NCI-H2196 (cell line): ENCODE results near the gene SEZ6.
A peak's percentile ranks its signal among the peaks of the same experiment; 100 is the strongest.

Experiments
- DNase-seq: peaks from one replicate; lab custom pipeline; 2025; ENCODE audit not compliant: unreplicated experiment; lab: John Stamatoyannopoulos, UW

Gene SEZ6

GRCh38 chr17:28956861-28957260 is 49.0 kb downstream of the SEZ6 start:
- DNase-seq, result no peak

- DNase-seq, result no peak
Measured at GRCh38 chr17:28956112-28956511, 49.7 kb downstream of the SEZ6 start.

GRCh38 chr17:28955408-28955807 is 50.4 kb downstream of the SEZ6 start:
- DNase-seq, result no peak

GRCh38 chr17:28954886-28955285 is 50.9 kb downstream of the SEZ6 start:
- DNase-seq, result no peak

GRCh38 chr17:28953444-28954118 is 52.3 kb downstream of the SEZ6 start:
- DNase-seq, result peak; percentile 14

GRCh38 chr17:28951991-28952975 is 53.5 kb downstream of the SEZ6 start:
- peak; percentile 91 for DNase-seq

- peak; percentile 96 for DNase-seq
Measured at GRCh38 chr17:28951428-28951990, 54.3 kb downstream of the SEZ6 start, which contains the start of gene PHF12. Gene PHF12 (minus strand): TSS chr17:28951518. CDS start chr17:28950960, 558 bp downstream.

- DNase-seq, result no peak
Measured at GRCh38 chr17:28950752-28951427, 54.9 kb downstream of the SEZ6 start.

GRCh38 chr17:28950017-28950751 is 55.6 kb downstream of the SEZ6 start:
- DNase-seq, result no peak

- peak; percentile 14 for DNase-seq
Measured at GRCh38 chr17:28949185-28950016, 56.4 kb downstream of the SEZ6 start.

GRCh38 chr17:28948873-28949184 is 57.0 kb downstream of the SEZ6 start:
- DNase-seq, result no peak

GRCh38 chr17:28948342-28948741 is 57.5 kb downstream of the SEZ6 start:
- DNase-seq, result no peak

GRCh38 chr17:28947639-28948038 is 58.2 kb downstream of the SEZ6 start:
- no peak for DNase-seq

- DNase-seq, result no peak
Measured at GRCh38 chr17:28946239-28946638, 59.6 kb downstream of the SEZ6 start.

- DNase-seq, result no peak
Measured at GRCh38 chr17:28944862-28945741, 60.7 kb downstream of the SEZ6 start.

- no peak for DNase-seq
Measured at GRCh38 chr17:28944343-28944742, 61.5 kb downstream of the SEZ6 start.

- no peak for DNase-seq
Measured at GRCh38 chr17:28942925-28943324, 62.9 kb downstream of the SEZ6 start.

- no peak for DNase-seq
Measured at GRCh38 chr17:28941251-28941650, 64.6 kb downstream of the SEZ6 start.

- no peak for DNase-seq
Measured at GRCh38 chr17:28940675-28941074, 65.2 kb downstream of the SEZ6 start.
